Embryonic facial prominence (tissue), 1 donor: ENCODE data around the gene THEM5.

Experiments
- DNase-seq: peaks from one replicate; pipeline ENCODE4 v3.0.0-alpha.2; 2016; ENCODE audit errors: extremely low spot score

Gene THEM5

DNA sequence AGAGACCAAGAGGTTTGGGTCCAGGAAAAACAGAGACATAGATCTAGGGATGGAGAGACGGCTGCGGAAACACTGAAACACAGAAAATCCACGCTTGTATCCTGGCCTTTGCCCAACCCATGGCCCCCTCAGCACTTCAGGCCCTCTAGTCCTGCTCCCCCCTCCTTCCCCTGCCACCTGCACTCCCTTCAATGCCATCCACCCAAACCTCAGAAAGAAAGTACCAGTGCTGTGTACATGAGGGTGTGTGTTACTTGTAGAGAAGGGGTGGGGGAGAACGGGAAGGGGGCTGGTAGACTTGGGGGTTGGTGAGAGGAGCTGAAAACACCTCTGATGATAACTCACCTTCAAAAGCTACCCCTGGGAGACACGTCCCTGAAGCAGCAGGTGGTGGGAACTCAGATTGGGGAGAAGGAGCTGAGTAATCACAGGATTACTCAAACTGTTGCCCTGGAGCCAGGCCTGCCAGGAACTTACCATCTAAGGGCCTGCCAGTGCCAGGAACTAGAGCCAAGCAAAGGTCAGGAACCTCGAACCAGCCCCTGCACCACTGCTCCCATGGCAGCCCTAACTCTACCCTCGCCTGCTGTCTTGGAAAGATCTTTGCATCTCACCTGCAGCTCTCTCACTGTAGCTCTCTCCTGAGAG is 33.4 kb downstream of the THEM5 start:
- DNase-seq: no peak

- DNase-seq: no peak
Observed at GRCh38 chr1:151819227-151819835, 34.2 kb downstream of the THEM5 start.

- DNase-seq: no peak
Observed at GRCh38 chr1:151817353-151817730, 36.2 kb downstream of the THEM5 start.

- DNase-seq: no peak
Observed at GRCh38 chr1:151816548-151817352, 36.8 kb downstream of the THEM5 start.

- no peak for DNase-seq
Observed at GRCh38 chr1:151815716-151816327, 37.7 kb downstream of the THEM5 start.

GRCh38 chr1:151814971-151815545 is 38.5 kb downstream of the THEM5 start:
- DNase-seq: no peak

- DNase-seq: no peak
Observed at GRCh38 chr1:151814426-151814825, 39.1 kb downstream of the THEM5 start.

DNA sequence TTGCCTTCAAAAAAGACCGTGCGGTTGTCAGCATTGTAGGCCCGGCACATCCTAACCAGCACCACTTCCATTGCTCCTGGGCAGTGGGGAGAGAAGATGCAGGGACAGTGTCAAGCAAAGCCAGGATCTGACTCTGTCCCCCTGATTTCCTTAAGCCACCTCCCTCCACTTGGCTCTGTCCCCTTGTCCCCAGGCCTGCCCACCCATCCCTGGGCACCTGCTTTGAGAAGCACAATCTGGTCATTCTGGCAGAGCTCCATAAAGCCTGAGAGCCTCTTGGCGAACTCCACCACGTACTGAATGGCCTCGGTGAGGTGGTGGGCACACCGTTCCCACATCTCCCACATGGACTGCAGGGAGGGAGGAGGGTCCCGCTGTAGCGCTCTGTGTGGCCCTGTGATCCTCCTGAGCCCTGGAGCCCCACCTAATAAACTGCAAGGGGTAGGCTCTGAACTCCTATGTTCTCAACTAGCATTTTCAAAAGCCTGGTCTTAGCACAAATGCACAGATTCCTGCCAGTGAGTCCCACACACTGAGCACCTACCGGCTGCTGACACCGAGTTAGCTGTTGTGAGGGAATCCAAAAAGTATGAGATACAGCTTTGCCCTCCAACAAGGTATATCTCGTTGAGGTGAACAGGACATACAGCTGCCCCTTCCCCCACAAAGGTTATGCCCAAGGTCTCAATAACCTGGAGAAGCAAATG is 40.1 kb downstream of the THEM5 start:
- DNase-seq: no peak

GRCh38 chr1:151811181-151811580 is 42.3 kb downstream of the THEM5 start:
- no peak for DNase-seq

DNA sequence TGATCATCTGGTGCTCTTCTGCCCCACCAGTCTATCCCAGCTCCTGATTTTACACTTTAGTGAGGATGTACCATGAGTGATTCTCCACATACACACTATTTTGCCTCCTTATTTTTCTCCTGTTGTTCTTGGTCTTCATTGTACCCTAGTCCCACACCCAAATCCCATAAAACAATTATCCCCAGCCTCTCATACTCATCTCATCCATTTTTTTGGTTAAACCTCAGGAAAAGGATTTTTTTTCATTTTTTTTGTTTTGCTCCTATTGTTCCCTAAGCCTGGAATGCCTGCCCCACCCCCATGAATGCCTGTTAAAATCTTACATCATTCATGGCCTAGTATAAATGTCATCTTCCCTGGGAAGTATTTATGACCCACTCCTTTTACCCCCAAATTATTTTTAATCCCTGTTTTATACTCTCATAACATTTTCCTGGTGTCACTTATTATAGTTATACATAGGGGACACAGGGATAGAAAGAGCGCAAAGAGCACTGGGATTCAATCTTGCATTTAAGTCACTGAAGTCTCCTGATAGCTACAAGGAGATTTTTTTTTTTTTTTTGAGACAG is 43.4 kb downstream of the THEM5 start:
- no peak for DNase-seq

- DNase-seq: no peak
Observed at GRCh38 chr1:151809290-151809984, 44.1 kb downstream of the THEM5 start.

- no peak for DNase-seq
Observed at GRCh38 chr1:151807766-151808165, 45.7 kb downstream of the THEM5 start.

GRCh38 chr1:151807131-151807530 is 46.4 kb downstream of the THEM5 start:
- DNase-seq: no peak

DNA sequence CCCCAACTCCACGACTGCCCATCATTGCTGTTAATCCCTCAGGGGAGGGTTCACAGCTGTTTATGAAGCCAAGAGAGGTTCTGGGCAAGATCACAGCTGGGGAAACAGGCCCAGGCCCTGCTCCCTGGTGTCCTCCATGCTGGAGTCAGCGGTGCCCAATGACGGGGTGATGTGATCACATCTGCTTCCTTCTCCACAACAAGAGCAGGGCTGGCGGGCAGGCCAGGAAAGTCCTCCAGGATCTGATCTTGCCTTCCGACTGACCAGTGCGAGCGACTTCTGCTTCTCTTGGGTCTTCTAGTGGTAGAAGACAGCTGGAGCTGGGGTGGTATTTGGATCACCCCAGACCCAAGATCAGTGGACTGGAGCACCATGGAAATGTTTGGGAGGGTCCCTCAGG is 47.3 kb downstream of the THEM5 start:
- DNase-seq: no peak

DNA sequence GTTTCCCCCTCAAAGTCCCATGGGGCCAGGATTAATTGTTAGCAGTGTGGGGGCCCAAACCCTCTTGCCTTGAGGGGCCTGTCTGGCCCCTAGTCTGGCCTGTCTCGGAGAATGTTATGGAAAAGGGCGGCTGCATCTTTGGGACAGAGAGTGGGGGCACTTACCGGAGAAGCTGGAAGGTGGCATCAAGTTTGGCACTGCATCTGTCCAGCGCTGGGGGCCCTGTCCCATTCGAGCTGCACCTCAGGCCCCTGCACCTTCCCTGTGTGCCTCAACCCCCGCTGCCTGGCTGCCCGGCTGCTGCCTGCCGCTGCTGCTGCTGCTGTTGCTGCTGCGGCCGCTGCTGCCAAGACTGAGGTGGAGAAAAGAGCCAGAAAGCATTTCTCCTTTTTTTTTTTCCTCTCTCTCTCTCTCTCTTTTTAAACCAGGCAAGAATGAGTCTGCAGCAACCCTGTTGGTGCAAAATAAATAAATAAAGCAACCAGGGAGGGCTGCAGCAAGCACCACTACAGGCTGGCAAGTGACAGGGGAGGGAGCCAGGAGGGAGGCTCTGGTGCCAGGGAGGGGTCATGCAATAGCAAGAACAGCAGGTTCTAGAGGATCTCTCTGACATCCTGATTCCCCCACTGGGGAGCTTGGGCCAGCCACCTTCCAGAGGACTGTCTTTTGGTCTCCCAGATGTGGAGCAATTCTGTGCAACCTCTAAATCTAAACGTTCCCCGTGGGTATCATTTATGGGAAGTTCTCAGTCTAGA is 48.3 kb downstream of the THEM5 start, which contains the start of gene LINGO4:
LINGO4 (minus strand) TSS at position 354 of the 755 bp plus-strand sequence. CDS start 2,715 bp downstream, outside the sequence.
- DNase-seq: no peak

DNA sequence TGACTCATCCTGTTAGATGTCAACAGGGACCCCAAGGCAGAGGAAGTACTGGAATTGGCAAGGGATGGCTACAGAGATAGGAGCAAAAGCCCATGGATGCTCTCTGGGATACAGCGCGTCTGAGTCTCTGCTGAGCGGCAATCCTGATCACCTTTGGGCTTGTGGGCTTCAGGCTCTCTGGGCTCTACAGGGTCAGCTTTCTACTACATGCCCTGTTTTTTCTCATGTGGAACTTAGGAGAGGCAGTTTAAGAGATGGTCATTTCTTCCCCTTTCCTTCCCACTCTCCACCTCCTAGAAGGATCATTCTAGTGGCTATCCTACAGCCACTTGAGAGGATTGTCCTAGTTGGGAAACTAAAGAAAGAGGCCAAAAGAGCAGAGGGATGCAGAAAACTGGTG is 49.6 kb downstream of the THEM5 start:
- no peak for DNase-seq

DNA sequence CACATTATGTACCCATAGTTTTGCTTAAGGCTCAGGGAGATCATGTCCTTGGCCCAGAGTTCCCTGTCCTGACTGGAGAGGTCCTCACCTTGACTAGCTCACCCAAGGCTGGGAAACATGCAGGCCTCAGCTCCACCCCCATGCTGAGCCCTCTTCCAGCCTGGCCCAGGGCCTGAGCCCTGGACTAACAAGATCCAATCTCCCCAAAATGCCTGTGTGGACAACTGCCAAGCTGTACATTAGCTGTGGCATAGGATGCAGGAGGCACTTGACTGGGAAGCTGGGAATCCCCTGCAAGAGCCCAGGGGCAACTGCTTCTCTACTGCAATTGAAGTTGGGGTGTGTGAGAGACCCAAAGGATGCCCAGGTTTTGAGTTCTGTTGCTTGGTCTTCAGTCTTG is 50.3 kb downstream of the THEM5 start:
- no peak for DNase-seq

DNA sequence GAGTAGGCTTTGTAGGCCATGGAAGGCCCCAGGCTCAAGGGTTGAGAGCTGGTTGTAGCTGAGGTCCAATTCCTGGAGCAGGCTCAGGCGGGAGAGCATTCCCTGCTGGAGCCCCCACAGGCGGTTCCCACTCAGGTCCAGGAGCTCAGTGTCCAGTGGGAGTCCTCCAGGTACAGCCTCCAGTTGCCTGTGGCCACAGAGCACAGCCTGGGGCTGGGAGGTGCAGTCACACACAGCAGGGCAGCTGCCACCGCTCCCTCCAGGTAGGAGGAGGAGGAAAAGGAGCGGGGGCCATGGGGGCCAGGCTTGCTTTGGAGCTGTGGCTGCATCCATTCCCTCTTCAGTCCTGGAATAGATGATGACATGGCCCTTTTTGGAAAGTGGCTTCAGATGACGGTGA is 51.1 kb downstream of the THEM5 start:
- DNase-seq: no peak

GRCh38 chr1:151801846-151802245 is 51.7 kb downstream of the THEM5 start:
- DNase-seq: no peak
